ENCODE data around the gene KCNG2. TPM values are rescaled to one million over a fixed set of nuclear protein-coding genes. Genes with fewer than 3 reads are reported as not detected.

KCNG2 gene
- total RNA-seq, 4 donors from 2014 or later, result 0.60 to 0.84 (median 0.78) TPM; not detected in 1

- Histone ChIP-seq H3K4me3 (no peak overlapping the region), H3K4me1 (peaks cover 0 to 9% (median 6%) of the 10 kb centered on the region in 4 donors), H3K27me3 (peaks cover 0 to 24% of the 10 kb centered on the region in 2 donors), H3K36me3 (no peaks in the 10 kb centered on the region), H3K27ac (no peak overlapping the region), H3K9me3 (no peaks in the 10 kb centered on the region)
- TF ChIP-seq EP300 (IDR thresholded peaks at IDR 0.05) (no peak), CTCF (IDR thresholded peaks at IDR 0.05) (no peak), POLR2A (IDR thresholded peaks at IDR 0.05) (no peak)
- 86 to 92% methylated on average over 12 of the region's 14 CpGs for WGBS, 2 donors
- no peak for DNase-seq (ENCODE audit: low spot score in 2 of 2)
These were observed 5.9 kb downstream of the KCNG2 start for GRCh38 chr18:79803611-79804051.

GRCh38 chr18:79804130-79804787 is 6.5 kb downstream of the KCNG2 start:
- 91 to 95% methylated on average over 12 to 14 of the region's 15 CpGs for WGBS, 2 donors
- Histone ChIP-seq H3K9me3 (no peaks in the 10 kb centered on the region), H3K27me3 (peaks cover 0 to 18% of the 10 kb centered on the region in 2 donors), H3K27ac (no peak overlapping the region), H3K36me3 (no peaks in the 10 kb centered on the region), H3K4me1 (peaks cover 0 to 3% (median 2%) of the 10 kb centered on the region in 4 donors), H3K4me3 (no peak overlapping the region)
- no peak for DNase-seq (ENCODE audit: low spot score in 2 of 2)
- TF ChIP-seq EP300 (IDR thresholded peaks at IDR 0.05), result no peak
- no peak for TF ChIP-seq POLR2A (IDR thresholded peaks at IDR 0.05)
- TF ChIP-seq CTCF (IDR thresholded peaks at IDR 0.05), result no peak

- DNase-seq (ENCODE audit: low spot score in 2 of 2), result no peak
- Histone ChIP-seq H3K9me3 (no peaks in the 10 kb centered on the region), H3K27ac (no peak overlapping the region), H3K27me3 (peaks cover 0 to 7% of the 10 kb centered on the region in 2 donors), H3K36me3 (no peaks in the 10 kb centered on the region), H3K4me1 (no peaks in the 10 kb centered on the region), H3K4me3 (no peak overlapping the region)
- 78% methylated on average over 18 of the region's 18 CpGs for WGBS, 2 donors
- TF ChIP-seq EP300 (IDR thresholded peaks at IDR 0.05), result no peak
- no peak for TF ChIP-seq POLR2A (IDR thresholded peaks at IDR 0.05)
- TF ChIP-seq CTCF (IDR thresholded peaks at IDR 0.05), result no peak
These were observed 7.6 kb downstream of the KCNG2 start for GRCh38 chr18:79805211-79805887.

- TF ChIP-seq EP300 (IDR thresholded peaks at IDR 0.05) (no peak), POLR2A (IDR thresholded peaks at IDR 0.05) (no peak)
- H3K4me1 ChIP-seq, result no peaks in the 10 kb centered on the region
- H3K4me3 ChIP-seq, result no peak overlapping the region
- H3K27ac ChIP-seq, result no peak overlapping the region
- peaks cover 0 to under 1% of the 10 kb centered on the region in 2 donors for H3K27me3 ChIP-seq
- no peak for DNase-seq (ENCODE audit: low spot score in 2 of 2)
- H3K36me3 ChIP-seq, result no peaks in the 10 kb centered on the region
- H3K9me3 ChIP-seq, result peaks cover 0 to 4% (median 2%) of the 10 kb centered on the region in 4 donors
- WGBS, 2 donors, result 65 to 66% methylated on average over 16 of the region's 16 CpGs
These were observed 8.3 kb downstream of the KCNG2 start for GRCh38 chr18:79805926-79806487.

- 88 to 89% methylated on average over 40 to 42 of the region's 43 CpGs for WGBS, 2 donors
- no peak for DNase-seq (ENCODE audit: low spot score in 2 of 2)
These were observed 9.5 kb downstream of the KCNG2 start for GRCh38 chr18:79806976-79807841.

More at GRCh38 chr18:79806976-79807841, 9.5 kb downstream of the KCNG2 start:
- no peak overlapping the region for H3K4me3 ChIP-seq
- H3K27me3 ChIP-seq, result no peaks in the 10 kb centered on the region
- H3K4me1 ChIP-seq, result no peaks in the 10 kb centered on the region
- no peaks in the 10 kb centered on the region for H3K36me3 ChIP-seq
- no peak for TF ChIP-seq POLR2A (IDR thresholded peaks at IDR 0.05)
- TF ChIP-seq CTCF (IDR thresholded peaks at IDR 0.05), result no peak
- peaks cover 0 to 11% (median 4%) of the 10 kb centered on the region in 4 donors for H3K9me3 ChIP-seq
- no peak overlapping the region for H3K27ac ChIP-seq

Data from tibial nerve (tissue), 4 donors.